PC-3 (cell line): ENCODE results near the gene PRORP.

Experiments used
- EZH2 ChIP-seq: fragments of 300-600 bp; sonication (generic); IDR thresholded peaks from one replicate; pipeline ENCODE4 v1.6.1; 2017; ENCODE audit warnings: antibody characterized with exemption, mild to moderate bottlenecking, low read length; ENCODE audit not compliant: unreplicated experiment
- EZH2phosphoT487 ChIP-seq: fragments of 300-600 bp; sonication (generic); IDR thresholded peaks from 2 replicates; pipeline ENCODE4 v1.6.1; 2018; ENCODE audit warnings: mild to moderate bottlenecking, antibody characterized with exemption, low read length, borderline replicate concordance
- TF ChIP-seq, protein P1 (sequence below): fragments of 300-600 bp; sonication (generic); conservative IDR thresholded peaks from 2 replicates; pipeline ENCODE4 v1.5.1; 2017; ENCODE audit warnings: antibody characterized with exemption, low read depth, mild to moderate bottlenecking, low read length

DNA sequence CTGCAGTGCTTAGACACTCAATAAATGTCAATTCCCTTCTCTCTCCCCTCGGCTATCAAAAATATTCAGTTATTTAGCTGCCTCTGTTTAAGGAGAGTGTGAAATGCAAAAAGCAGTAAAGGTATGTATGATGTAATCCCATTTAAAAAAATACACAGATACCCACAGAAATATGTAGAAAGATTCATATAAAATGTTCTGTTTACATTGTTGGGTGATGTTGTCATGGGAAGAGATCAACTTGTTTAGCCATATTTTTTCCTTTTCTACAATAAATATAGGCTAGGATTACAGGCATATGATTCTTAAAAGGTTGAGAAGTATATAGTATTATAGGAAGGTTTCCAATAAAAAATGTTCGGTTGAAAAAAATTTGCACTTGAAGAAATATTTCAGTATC lies 8.3 kb upstream of the PRORP start:
- TF ChIP-seq, protein P1, sequence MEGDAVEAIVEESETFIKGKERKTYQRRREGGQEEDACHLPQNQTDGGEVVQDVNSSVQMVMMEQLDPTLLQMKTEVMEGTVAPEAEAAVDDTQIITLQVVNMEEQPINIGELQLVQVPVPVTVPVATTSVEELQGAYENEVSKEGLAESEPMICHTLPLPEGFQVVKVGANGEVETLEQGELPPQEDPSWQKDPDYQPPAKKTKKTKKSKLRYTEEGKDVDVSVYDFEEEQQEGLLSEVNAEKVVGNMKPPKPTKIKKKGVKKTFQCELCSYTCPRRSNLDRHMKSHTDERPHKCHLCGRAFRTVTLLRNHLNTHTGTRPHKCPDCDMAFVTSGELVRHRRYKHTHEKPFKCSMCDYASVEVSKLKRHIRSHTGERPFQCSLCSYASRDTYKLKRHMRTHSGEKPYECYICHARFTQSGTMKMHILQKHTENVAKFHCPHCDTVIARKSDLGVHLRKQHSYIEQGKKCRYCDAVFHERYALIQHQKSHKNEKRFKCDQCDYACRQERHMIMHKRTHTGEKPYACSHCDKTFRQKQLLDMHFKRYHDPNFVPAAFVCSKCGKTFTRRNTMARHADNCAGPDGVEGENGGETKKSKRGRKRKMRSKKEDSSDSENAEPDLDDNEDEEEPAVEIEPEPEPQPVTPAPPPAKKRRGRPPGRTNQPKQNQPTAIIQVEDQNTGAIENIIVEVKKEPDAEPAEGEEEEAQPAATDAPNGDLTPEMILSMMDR: no peak
- no peak for TF ChIP-seq EZH2
- TF ChIP-seq EZH2phosphoT487: no peak
